Tibial artery (tissue), 4 donors: ENCODE measurements around the gene P3H2.

Experiments
- DNase-seq, 2 donors: peaks; one replicate each; pipeline ENCODE4 v3.0.0-alpha.2; 2019
- H3K27ac ChIP-seq, 2 donors: fragments of 200-600 bp; sonication (generic) in 1 of 2; 1 replicate in 1 of 2; 2 replicates in 1 of 2; pipeline ENCODE4 v1.5.1; 2018 to 2019; ENCODE audit warnings: mild to moderate bottlenecking in 1 of 2
- H3K27me3 ChIP-seq, 2 donors: fragments of 200-600 bp; sonication (generic) in 1 of 2; one replicate each; pipeline versions ENCODE4 v1.5.1 to v1.6.0; 2016 to 2019
- H3K36me3 ChIP-seq, 3 donors: fragments of 200-600 bp; sonication (generic) in 2 of 3; one replicate each; pipeline ENCODE4 v1.5.1; 2016 to 2019; ENCODE audit warnings: mild to moderate bottlenecking in 2 of 3
- H3K4me1 ChIP-seq, 4 donors: fragments of 200-600 bp; sonication (generic) in 2 of 4; 1 replicate in 3 of 4; 2 replicates in 1 of 4; pipeline ENCODE4 v1.5.1; 2016 to 2019
- H3K4me3 ChIP-seq, 2 donors: fragments of 200-600 bp; sonication (generic) in 1 of 2; 1 replicate in 1 of 2; 2 replicates in 1 of 2; pipeline ENCODE4 v1.5.1; 2018 to 2019; ENCODE audit warnings: mild to moderate bottlenecking in 2 of 2
- H3K9me3 ChIP-seq, 3 donors: fragments of 200-600 bp; sonication (generic) in 1 of 3; one replicate each; pipeline ENCODE4 v1.5.1; 2016 to 2019
- CTCF ChIP-seq, 2 experiments: fragments of 200-600 bp in 1 of 2; fragments of 450-650 bp in 1 of 2; IDR thresholded peaks; one replicate each; pipeline ENCODE4 v1.5.1; 2017 to 2019; ENCODE audit warnings: antibody characterized with exemption in 2 of 2, mild to moderate bottlenecking in 1 of 2, moderate library complexity in 1 of 2
- intact Hi-C: fragments of 100-400 bp; cut with DNase I; formaldehyde crosslinking; loops from one replicate; pipeline ENCODE4 v1.15.0; 2023; ENCODE audit warnings: low total_unique reads

P3H2 gene

GRCh38 chr3:189995129-189995528 lies 125.6 kb downstream of the P3H2 start:
- Histone ChIP-seq H3K27ac (no peak overlapping the region), H3K9me3 (no peaks in the 10 kb centered on the region), H3K27me3 (no peaks in the 10 kb centered on the region), H3K4me3 (no peak overlapping the region), H3K4me1 (no peaks in the 10 kb centered on the region), H3K36me3 (no peaks in the 10 kb centered on the region)
- no peak for TF ChIP-seq CTCF (IDR thresholded peaks at IDR 0.05)
- DNase-seq = no peak
- intact Hi-C loops = no loop called here

DNA sequence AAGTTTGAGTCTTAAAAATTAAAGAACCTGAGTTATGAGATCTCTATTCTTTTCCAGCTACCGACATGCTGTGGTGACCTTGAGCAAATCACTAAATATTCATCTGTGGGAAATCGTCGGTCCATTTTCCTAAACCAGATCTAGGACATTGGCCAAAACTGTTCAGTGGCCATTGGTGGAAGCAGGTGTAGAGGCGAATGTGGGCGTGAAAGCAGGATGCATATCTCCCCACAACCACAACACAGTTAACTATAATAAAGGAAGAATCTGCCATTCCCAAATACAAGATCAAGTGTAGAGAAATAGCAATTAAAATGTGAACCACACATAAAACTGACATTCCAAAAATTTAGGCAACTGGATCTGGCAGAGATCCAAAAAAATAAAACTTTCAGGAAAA lies 129.9 kb downstream of the P3H2 start:
- no peak overlapping the region for H3K4me3 ChIP-seq
- intact Hi-C loops = no loop called here
- no peak overlapping the region for H3K27ac ChIP-seq
- no peak for TF ChIP-seq CTCF (IDR thresholded peaks at IDR 0.05)
- no peaks in the 10 kb centered on the region for H3K27me3 ChIP-seq
- no peaks in the 10 kb centered on the region for H3K9me3 ChIP-seq
- H3K4me1 ChIP-seq = no peaks in the 10 kb centered on the region
- no peak for DNase-seq
- no peaks in the 10 kb centered on the region for H3K36me3 ChIP-seq

DNA sequence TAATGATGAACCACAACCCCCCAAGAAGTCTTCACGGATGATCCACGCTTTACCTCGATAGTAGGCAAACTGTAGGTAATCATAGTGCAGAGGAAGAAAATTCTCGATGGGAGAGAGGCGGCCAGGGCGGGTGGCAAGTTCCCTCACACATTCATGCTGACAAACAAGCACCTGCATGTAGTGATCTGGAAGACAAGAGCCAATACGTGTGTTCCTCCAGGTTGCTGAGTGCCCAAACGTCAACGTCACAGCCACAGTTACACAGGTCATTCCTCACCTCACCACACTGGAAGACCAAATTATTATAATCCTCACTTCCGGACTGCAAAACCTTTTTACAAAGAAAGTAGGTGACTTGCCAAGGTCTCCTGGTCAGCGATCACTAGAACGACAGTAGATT lies 131.8 kb downstream of the P3H2 start:
- no peak overlapping the region for H3K27ac ChIP-seq
- no peaks in the 10 kb centered on the region for H3K27me3 ChIP-seq
- H3K4me3 ChIP-seq = no peak overlapping the region
- no peak for DNase-seq
- no peaks in the 10 kb centered on the region for H3K4me1 ChIP-seq
- intact Hi-C loops = no loop called here
- H3K9me3 ChIP-seq = no peaks in the 10 kb centered on the region
- TF ChIP-seq CTCF (IDR thresholded peaks at IDR 0.05) = no peak
- no peaks in the 10 kb centered on the region for H3K36me3 ChIP-seq

DNA sequence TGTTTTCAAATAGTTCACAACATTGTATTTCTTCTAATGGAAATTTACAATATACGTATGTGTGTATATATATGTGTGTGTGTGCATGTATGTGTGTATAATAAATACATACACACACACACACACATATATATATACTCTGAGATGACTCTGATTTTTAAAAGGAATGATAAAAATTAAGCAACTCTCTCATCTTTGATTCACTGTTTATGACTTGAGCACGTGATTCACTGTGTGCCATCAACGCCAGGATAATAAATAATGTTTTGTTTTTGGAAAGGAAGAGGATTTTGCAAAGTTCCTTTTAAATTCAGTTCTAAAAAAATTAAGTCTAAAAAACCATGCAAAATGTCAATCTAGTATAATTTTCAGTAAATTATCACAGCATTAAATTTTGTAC lies 132.4 kb downstream of the P3H2 start:
- H3K4me1 ChIP-seq = no peaks in the 10 kb centered on the region
- no peak overlapping the region for H3K27ac ChIP-seq
- H3K9me3 ChIP-seq = no peaks in the 10 kb centered on the region
- intact Hi-C loops = no loop called here
- H3K4me3 ChIP-seq = no peak overlapping the region
- H3K36me3 ChIP-seq = no peaks in the 10 kb centered on the region
- no peak for TF ChIP-seq CTCF (IDR thresholded peaks at IDR 0.05)
- H3K27me3 ChIP-seq = no peaks in the 10 kb centered on the region
- no peak for DNase-seq

GRCh38 chr3:189985948-189986347 lies 134.7 kb downstream of the P3H2 start:
- no peaks in the 10 kb centered on the region for H3K27me3 ChIP-seq
- no peak for DNase-seq
- TF ChIP-seq CTCF (IDR thresholded peaks at IDR 0.05) = no peak
- H3K27ac ChIP-seq = no peak overlapping the region
- H3K36me3 ChIP-seq = no peaks in the 10 kb centered on the region
- intact Hi-C loops = no loop called here
- peaks cover 0 to 15% (median 12%) of the 10 kb centered on the region in 4 donors for H3K4me1 ChIP-seq
- H3K4me3 ChIP-seq = no peak overlapping the region
- H3K9me3 ChIP-seq = no peaks in the 10 kb centered on the region

DNA sequence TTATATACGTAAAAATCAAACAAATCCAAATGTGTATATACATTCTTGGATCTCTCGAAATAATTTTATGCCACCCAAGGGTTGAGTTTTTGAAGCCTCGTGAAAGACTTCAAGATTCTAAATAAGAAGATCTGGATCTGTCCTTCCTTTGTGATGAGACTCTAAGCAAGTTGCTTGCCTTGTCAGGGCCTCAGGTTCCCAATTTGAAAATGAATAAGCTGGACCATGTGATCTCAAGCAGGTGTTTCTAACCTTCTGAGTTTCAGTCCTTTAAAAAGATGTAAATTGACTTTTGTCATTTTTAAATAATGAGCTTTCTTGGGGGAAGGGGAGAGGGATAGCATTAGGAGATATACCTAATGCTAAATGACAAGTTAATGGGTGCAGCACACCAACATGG lies 137.1 kb downstream of the P3H2 start:
- no peak overlapping the region for H3K4me3 ChIP-seq
- intact Hi-C loops = no loop called here
- TF ChIP-seq CTCF (IDR thresholded peaks at IDR 0.05) = no peak
- no peaks in the 10 kb centered on the region for H3K9me3 ChIP-seq
- no peaks in the 10 kb centered on the region for H3K27me3 ChIP-seq
- DNase-seq = no peak
- no peaks in the 10 kb centered on the region for H3K36me3 ChIP-seq
- H3K27ac ChIP-seq = no peak overlapping the region
- peaks cover 0 to 15% (median 12%) of the 10 kb centered on the region in 4 donors for H3K4me1 ChIP-seq
